Neural progenitor cell (in vitro differentiated cells): ENCODE data around the gene RAMP1.

Experiments used
- EZH2 ChIP-seq: fragments of 200-600 bp; sonication (generic); IDR thresholded peaks from 2 replicates; pipeline ENCODE4 v1.6.1; 2017; ENCODE audit warnings: antibody characterized with exemption, mild to moderate bottlenecking, moderate library complexity
- EZH2phosphoT487 ChIP-seq: fragments of 200-600 bp; sonication (generic); IDR thresholded peaks from 2 replicates; pipeline ENCODE4 v1.6.1; 2017; ENCODE audit warnings: antibody characterized with exemption
- TF ChIP-seq, protein P1 (sequence below): fragments of 200-600 bp; sonication (generic); IDR thresholded peaks from 2 replicates; pipeline ENCODE4 v1.5.1; 2017; ENCODE audit warnings: antibody characterized with exemption, mild to moderate bottlenecking

DNA sequence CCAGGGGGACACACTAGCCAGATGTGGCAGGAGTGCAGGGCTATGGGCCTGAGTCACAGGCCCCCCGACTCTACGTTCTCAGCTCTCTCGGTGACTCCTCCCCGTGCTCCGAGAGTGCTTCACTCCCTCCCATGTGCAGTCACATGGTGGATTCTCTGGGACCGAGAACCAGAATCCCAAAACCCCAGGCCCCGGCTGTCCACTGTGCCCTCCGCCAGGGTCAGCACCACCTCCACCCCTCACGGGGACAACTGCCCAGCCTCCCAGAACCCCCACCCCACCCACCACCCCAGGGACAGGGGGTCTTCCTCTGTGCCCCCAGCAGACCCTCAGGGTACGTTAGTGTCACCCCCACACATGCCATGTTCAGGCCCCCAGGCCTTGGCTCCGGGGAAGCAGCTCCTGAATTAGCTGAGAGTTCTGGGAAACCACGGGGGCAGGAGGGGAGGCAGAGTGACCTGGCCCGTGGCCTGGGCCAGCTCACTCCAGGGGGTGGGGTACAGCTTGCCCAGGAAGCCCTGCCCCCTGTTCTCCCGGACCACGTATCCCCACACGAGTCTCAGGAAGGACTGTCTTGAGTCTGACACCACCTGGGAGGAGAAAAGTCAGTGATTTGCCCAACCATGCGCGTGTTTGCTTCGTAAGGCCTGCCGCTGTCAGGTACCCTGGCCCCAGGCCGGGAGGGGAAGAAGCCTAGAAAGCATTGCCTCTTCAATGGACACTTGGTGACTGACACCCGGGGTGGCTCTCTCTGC lies 4.4 kb downstream of the RAMP1 start:
- TF ChIP-seq, protein P1, sequence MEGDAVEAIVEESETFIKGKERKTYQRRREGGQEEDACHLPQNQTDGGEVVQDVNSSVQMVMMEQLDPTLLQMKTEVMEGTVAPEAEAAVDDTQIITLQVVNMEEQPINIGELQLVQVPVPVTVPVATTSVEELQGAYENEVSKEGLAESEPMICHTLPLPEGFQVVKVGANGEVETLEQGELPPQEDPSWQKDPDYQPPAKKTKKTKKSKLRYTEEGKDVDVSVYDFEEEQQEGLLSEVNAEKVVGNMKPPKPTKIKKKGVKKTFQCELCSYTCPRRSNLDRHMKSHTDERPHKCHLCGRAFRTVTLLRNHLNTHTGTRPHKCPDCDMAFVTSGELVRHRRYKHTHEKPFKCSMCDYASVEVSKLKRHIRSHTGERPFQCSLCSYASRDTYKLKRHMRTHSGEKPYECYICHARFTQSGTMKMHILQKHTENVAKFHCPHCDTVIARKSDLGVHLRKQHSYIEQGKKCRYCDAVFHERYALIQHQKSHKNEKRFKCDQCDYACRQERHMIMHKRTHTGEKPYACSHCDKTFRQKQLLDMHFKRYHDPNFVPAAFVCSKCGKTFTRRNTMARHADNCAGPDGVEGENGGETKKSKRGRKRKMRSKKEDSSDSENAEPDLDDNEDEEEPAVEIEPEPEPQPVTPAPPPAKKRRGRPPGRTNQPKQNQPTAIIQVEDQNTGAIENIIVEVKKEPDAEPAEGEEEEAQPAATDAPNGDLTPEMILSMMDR = no peak
- TF ChIP-seq EZH2 (no peak), EZH2phosphoT487 (no peak)
